ENCODE measurements around the gene CLTCL1.

DNA sequence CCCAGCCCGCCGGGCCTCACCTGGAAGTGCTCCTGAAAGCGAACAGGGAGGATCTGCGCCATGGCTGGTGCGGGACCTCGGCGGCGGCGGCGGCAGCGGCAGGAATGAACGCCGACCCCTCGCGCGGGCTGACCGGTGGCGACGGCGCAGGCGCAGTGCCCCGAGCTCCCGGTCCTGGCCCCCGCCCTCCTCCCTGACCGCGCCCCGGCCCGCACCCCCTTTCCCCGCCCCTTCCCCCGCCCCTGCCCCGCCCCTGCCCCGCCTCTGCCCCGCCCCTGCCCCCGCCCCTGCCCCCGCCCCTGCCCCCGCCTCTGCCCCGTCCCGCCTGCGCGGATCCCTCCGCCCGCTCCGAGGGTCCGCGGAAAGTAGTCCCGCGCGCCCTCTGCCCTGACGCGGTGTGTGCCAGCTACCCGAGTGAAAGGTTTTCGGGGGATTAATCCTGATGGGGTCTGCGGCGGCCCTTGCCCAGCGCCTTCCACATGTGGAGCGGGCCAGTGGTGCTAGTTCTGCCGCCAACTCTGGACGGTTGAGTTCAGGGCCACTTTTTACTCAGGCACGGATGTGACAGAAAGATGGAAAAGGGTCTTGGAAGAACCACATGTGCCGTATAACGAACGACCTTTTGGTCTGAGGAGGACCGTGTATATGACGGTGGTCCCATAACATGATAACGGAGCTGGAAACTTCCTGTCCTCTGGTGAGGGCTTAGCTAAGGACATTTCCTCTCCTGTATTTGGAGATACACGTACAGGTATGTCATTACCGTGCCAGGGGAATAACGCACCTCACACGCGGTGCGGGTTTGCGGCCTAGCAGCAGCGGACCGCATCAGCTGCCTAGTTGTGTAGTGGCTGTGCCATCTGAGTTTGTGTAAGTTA, at the start of gene CLTCL1:
- TF ChIP-seq YY1 (IDR thresholded peaks at IDR 0.05; ENCODE audit: insufficient read depth, insufficient read length) (no peak), SUZ12 (IDR thresholded peaks at IDR 0.05; ENCODE audit: extremely low read depth, insufficient read depth, insufficient read length) (no peak)
